ENCODE measurements around the gene DNAH10.

DNA sequence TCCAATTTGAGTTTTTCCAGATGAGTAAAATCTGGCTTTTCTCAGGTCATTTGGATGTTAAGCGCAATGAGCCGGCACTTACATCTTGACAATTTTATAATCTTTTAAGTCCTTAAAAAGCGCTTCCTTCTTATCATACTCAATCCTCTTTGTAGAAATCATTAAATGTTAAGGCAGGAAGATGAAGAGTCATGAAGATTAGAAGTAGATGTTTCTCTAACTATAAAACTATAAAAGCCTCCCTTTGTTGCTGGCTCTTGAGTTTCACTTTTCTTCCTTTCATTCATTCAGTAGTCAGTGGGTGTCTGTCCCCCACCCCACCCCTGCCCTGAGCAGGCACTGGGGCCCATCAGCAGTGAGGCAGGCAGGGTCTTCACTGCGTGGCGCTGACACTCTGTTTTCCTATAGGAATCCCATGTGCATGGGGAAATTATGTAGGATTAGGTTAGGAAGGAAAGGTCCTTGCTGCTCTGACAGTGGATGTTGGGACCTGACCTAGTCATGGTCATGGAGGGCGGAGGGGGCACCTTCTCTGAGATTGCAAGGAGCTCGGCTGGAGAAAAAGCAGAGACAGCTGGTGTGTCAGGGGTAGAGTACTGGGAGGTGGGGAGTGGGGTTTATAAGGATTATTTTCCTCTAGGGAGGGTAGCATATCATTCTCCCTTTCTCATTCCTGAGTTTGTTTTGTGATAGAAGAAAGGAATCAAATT, 144.8 kb downstream of the DNAH10 start:
- TF ChIP-seq, protein P1, sequence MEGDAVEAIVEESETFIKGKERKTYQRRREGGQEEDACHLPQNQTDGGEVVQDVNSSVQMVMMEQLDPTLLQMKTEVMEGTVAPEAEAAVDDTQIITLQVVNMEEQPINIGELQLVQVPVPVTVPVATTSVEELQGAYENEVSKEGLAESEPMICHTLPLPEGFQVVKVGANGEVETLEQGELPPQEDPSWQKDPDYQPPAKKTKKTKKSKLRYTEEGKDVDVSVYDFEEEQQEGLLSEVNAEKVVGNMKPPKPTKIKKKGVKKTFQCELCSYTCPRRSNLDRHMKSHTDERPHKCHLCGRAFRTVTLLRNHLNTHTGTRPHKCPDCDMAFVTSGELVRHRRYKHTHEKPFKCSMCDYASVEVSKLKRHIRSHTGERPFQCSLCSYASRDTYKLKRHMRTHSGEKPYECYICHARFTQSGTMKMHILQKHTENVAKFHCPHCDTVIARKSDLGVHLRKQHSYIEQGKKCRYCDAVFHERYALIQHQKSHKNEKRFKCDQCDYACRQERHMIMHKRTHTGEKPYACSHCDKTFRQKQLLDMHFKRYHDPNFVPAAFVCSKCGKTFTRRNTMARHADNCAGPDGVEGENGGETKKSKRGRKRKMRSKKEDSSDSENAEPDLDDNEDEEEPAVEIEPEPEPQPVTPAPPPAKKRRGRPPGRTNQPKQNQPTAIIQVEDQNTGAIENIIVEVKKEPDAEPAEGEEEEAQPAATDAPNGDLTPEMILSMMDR (IDR thresholded peaks at IDR 0.05; ENCODE audit: insufficient read depth, low read depth, low read length), result no peak
- TF ChIP-seq EZH2 (IDR thresholded peaks at IDR 0.05; ENCODE audit: insufficient read depth, low read length), result no peak

All from astrocyte (in vitro differentiated cells and primary cell).